ENCODE data around the gene LY6G6D. TPM values are rescaled to one million over a fixed set of nuclear protein-coding genes. Genes with fewer than 3 reads are reported as not detected.

The LY6G6D gene
- total and polyA plus RNA-seq, 2 donors (not counting 3 experiments of a cell fraction or from before 2014, with no cell fraction given), result not detected

Small RNA genes within 50 kb of the gene (microRNA-seq; reads per million reads assigned to microRNA genes)
- gene MIR4646 (ENCODE audit: borderline number of aligned reads, borderline replicate concordance), result not detected

Small RNA genes within 50 kb of the gene (small RNA-seq; reads per million reads assigned to genes)
- gene LY6G6D (ENCODE audit: insufficient read depth, insufficient read length, low read depth, low replicate concordance) (not detected), gene MIR4646 (ENCODE audit: insufficient read depth, insufficient read length, low read depth, low replicate concordance) (not detected), gene MSH5-SAPCD1 (ENCODE audit: insufficient read depth, insufficient read length, low read depth, low replicate concordance) (not detected), gene RNU6-850P (ENCODE audit: insufficient read depth, insufficient read length, low read depth, low replicate concordance) (not detected), gene SAPCD1 (ENCODE audit: insufficient read depth, insufficient read length, low read depth, low replicate concordance) (not detected)

Other genes starting within 250 kb of the LY6G6D start
Only the 30 nearest of the 41 such genes appear.
- 0.46 TPM in 1 of 2 replicates, not detected in the other for gene LTA, start 143.1 kb upstream of the LY6G6D start, total RNA-seq
- gene LTA, start 143.1 kb upstream of the LY6G6D start, polyA plus RNA-seq, result 0.08 TPM in 1 of 2 replicates, not detected in the other
- not detected in 2 replicates for gene TNF, start 139.8 kb upstream of the LY6G6D start, total RNA-seq
- gene TNF, start 139.8 kb upstream of the LY6G6D start, polyA plus RNA-seq, result not detected in 2 replicates
- gene LTB, start 132.9 kb upstream of the LY6G6D start, total RNA-seq, result 1.2 and 1.3 TPM in 2 replicates
- gene LTB, start 132.9 kb upstream of the LY6G6D start, polyA plus RNA-seq, result 1.8 and 2.1 TPM in 2 replicates
- 1.00 and 2.0 TPM in 2 replicates for gene LST1, start 129.1 kb upstream of the LY6G6D start, total RNA-seq
- gene LST1, start 129.1 kb upstream of the LY6G6D start, polyA plus RNA-seq, result 1.1 and 1.8 TPM in 2 replicates
- gene NCR3, start 122.3 kb upstream of the LY6G6D start, total RNA-seq, result not detected in 2 replicates
- gene NCR3, start 122.3 kb upstream of the LY6G6D start, polyA plus RNA-seq, result not detected in 2 replicates
- gene AIF1, start 100.1 kb upstream of the LY6G6D start, total RNA-seq, result not detected in 2 replicates
- not detected in 2 replicates for gene AIF1, start 100.1 kb upstream of the LY6G6D start, polyA plus RNA-seq
- gene PRRC2A, start 94.6 kb upstream of the LY6G6D start, total RNA-seq, result 218 and 229 TPM in 2 replicates
- gene PRRC2A, start 94.6 kb upstream of the LY6G6D start, polyA plus RNA-seq, result 88.4 and 114 TPM in 2 replicates
- gene BAG6, start 62.7 kb upstream of the LY6G6D start, total RNA-seq, result 314 and 322 TPM in 2 replicates
- 190 and 234 TPM in 2 replicates for gene BAG6, start 62.7 kb upstream of the LY6G6D start, polyA plus RNA-seq
- gene APOM, start 59.5 kb upstream of the LY6G6D start, total RNA-seq, result 0.97 TPM in 1 of 2 replicates, not detected in the other
- gene APOM, start 59.5 kb upstream of the LY6G6D start, polyA plus RNA-seq, result 2.5 and 2.6 TPM in 2 replicates
- 12.8 and 15.0 TPM in 2 replicates for gene C6orf47, start 54.6 kb upstream of the LY6G6D start, total RNA-seq
- gene C6orf47, start 54.6 kb upstream of the LY6G6D start, polyA plus RNA-seq, result 5.6 and 5.8 TPM in 2 replicates
- 11.7 and 12.6 TPM in 2 replicates for gene GPANK1, start 50.4 kb upstream of the LY6G6D start, total RNA-seq
- gene GPANK1, start 50.4 kb upstream of the LY6G6D start, polyA plus RNA-seq, result 13.3 and 17.5 TPM in 2 replicates
- gene CSNK2B, start 49.3 kb upstream of the LY6G6D start, total RNA-seq, result 206 and 214 TPM in 2 replicates
- gene CSNK2B, start 49.3 kb upstream of the LY6G6D start, polyA plus RNA-seq, result 159 and 160 TPM in 2 replicates
- gene LY6G5B, start 45.4 kb upstream of the LY6G6D start, total RNA-seq, result 23.9 and 25.0 TPM in 2 replicates
- 13.7 and 15.4 TPM in 2 replicates for gene LY6G5B, start 45.4 kb upstream of the LY6G6D start, polyA plus RNA-seq
- gene LY6G5C, start 34.3 kb upstream of the LY6G6D start, total RNA-seq, result 5.2 and 8.2 TPM in 2 replicates
- 11.4 and 11.8 TPM in 2 replicates for gene LY6G5C, start 34.3 kb upstream of the LY6G6D start, polyA plus RNA-seq
- 41.3 and 48.9 TPM in 2 replicates for gene ABHD16A, start 12.0 kb upstream of the LY6G6D start, total RNA-seq
- 60.1 and 60.3 TPM in 2 replicates for gene ABHD16A, start 12.0 kb upstream of the LY6G6D start, polyA plus RNA-seq
- not detected in 2 replicates for gene LY6G6F, start 8.5 kb upstream of the LY6G6D start, total RNA-seq
- not detected in 2 replicates for gene LY6G6F, start 8.5 kb upstream of the LY6G6D start, polyA plus RNA-seq
- gene LY6G6C, start 6.4 kb downstream of the LY6G6D start, total RNA-seq, result 0.35 TPM in 1 of 2 replicates, not detected in the other
- 0.33 and 0.41 TPM in 2 replicates for gene LY6G6C, start 6.4 kb downstream of the LY6G6D start, polyA plus RNA-seq
- not detected in 2 replicates for gene MPIG6B, start 8.0 kb downstream of the LY6G6D start, total RNA-seq
- not detected in 2 replicates for gene MPIG6B, start 8.0 kb downstream of the LY6G6D start, polyA plus RNA-seq
- 109 and 116 TPM in 2 replicates for gene DDAH2, start 14.0 kb downstream of the LY6G6D start, total RNA-seq
- 168 and 176 TPM in 2 replicates for gene DDAH2, start 14.0 kb downstream of the LY6G6D start, polyA plus RNA-seq
- gene CLIC1, start 21.2 kb downstream of the LY6G6D start, total RNA-seq, result 535 and 543 TPM in 2 replicates
- gene CLIC1, start 21.2 kb downstream of the LY6G6D start, polyA plus RNA-seq, result 569 and 578 TPM in 2 replicates
- gene MSH5, start 24.7 kb downstream of the LY6G6D start, total RNA-seq, result 43.2 and 43.8 TPM in 2 replicates
- 24.5 and 27.1 TPM in 2 replicates for gene MSH5, start 24.7 kb downstream of the LY6G6D start, polyA plus RNA-seq
- 9.4 and 11.7 TPM in 2 replicates for gene SAPCD1, start 47.3 kb downstream of the LY6G6D start, total RNA-seq
- 1.6 and 3.0 TPM in 2 replicates for gene SAPCD1, start 47.3 kb downstream of the LY6G6D start, polyA plus RNA-seq
- 0.25 and 0.51 TPM in 2 replicates for gene VWA7, start 62.0 kb downstream of the LY6G6D start, total RNA-seq
- 0.11 and 0.21 TPM in 2 replicates for gene VWA7, start 62.0 kb downstream of the LY6G6D start, polyA plus RNA-seq
- gene VARS1, start 80.4 kb downstream of the LY6G6D start, total RNA-seq, result 121 and 125 TPM in 2 replicates
- gene VARS1, start 80.4 kb downstream of the LY6G6D start, polyA plus RNA-seq, result 36.5 and 37.4 TPM in 2 replicates
- gene LSM2, start 91.6 kb downstream of the LY6G6D start, total RNA-seq, result 78.1 and 78.6 TPM in 2 replicates
- gene LSM2, start 91.6 kb downstream of the LY6G6D start, polyA plus RNA-seq, result 86.0 and 95.5 TPM in 2 replicates
- gene HSPA1L, start 99.9 kb downstream of the LY6G6D start, total RNA-seq, result 0.74 and 0.77 TPM in 2 replicates
- gene HSPA1L, start 99.9 kb downstream of the LY6G6D start, polyA plus RNA-seq, result 0.32 and 0.35 TPM in 2 replicates
- gene HSPA1A, start 100.2 kb downstream of the LY6G6D start, total RNA-seq, result 55.6 and 58.3 TPM in 2 replicates
- gene HSPA1A, start 100.2 kb downstream of the LY6G6D start, polyA plus RNA-seq, result 56.0 and 57.2 TPM in 2 replicates
- gene HSPA1B, start 112.4 kb downstream of the LY6G6D start, total RNA-seq, result 49.3 and 54.0 TPM in 2 replicates
- 27.1 and 31.7 TPM in 2 replicates for gene HSPA1B, start 112.4 kb downstream of the LY6G6D start, polyA plus RNA-seq
- gene NEU1, start 147.5 kb downstream of the LY6G6D start, total RNA-seq, result 61.3 and 62.8 TPM in 2 replicates
- 111 and 115 TPM in 2 replicates for gene NEU1, start 147.5 kb downstream of the LY6G6D start, polyA plus RNA-seq
- gene SLC44A4, start 163.6 kb downstream of the LY6G6D start, total RNA-seq, result 0.12 and 0.84 TPM in 2 replicates
- gene SLC44A4, start 163.6 kb downstream of the LY6G6D start, polyA plus RNA-seq, result 0.75 and 1.1 TPM in 2 replicates

Measured in endothelial cell of umbilical vein (primary cell).